NOMO-1 treated with dmso at 0.1 percent for 144 hours (cell line): ENCODE measurements around the gene TMEM161A.
"Not testable (repeated sequence)": the region's sequence is repeated elsewhere in the genome, so short reads cannot be mapped to it uniquely, and the experiment has no call there.

Source experiments
- DNase-seq: peaks from one replicate; lab custom pipeline; 2025; ENCODE audit not compliant: unreplicated experiment; lab: John Stamatoyannopoulos, UW

The TMEM161A gene

DNA sequence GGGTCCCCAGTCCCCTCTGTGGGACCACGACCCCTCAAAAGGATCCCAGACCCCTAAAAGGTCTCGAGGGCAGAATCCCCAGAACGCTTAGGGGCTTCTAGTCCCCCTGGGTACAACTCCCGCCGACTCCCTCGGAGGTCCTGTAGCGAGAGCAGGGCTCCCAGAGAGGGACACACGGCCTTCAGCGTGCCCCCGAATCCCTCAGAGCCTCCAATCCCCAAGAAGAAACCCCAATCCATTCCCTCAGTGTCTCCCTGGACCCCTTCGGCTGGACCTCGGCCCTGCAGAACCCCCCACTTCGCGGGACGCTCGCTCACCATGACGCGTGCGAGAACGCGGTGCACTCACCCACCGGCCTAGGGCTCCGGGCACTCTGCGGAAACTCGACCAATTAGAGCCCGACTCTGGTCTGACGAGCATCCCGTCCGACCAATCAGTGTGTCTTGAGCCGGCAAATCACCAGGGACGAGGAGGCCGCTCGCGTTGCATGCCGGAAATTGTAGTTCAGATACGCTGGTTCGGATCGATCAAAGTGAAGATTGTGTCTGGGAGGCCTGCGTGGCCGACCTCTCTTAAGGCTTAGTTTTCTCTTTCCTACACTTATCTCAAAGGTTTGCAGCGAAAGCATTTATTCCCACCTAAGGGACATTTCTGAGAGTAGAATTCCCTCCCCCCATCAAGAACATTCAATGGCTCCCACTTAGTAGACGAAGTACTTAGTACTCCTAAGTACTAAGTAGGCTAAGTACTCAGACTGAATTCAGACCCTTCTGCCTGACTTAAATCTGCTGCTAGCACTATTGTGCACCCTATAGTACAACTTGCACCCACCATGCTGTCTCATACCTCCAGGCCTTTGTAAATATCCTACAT is at the start of gene TMEM161A:
Gene TMEM161A (minus strand): TSS at position 370 of the 873 bp plus-strand sequence. CDS start 50 bp downstream, at position 320.
- DNase-seq, result peak; percentile 96

DNA sequence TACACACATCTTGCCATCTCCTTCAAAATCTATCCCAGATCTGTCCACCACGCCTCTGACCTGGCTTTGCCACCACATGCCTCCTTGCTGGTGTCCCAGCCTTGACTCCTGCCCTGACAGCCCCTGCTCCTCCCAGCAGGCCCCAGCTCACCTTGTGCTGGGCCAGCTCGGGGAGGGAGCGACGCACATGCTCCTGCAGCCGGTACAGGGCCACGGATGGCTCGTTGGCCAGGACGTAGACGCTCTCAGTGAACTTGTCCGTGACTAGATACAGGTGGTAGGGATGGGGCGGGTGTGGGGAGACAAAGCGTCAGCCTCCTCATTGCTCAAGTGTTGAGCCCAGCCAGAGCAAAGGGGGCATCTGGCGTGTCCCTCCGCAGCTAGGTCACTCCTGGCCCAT is 48.5 kb upstream of the TMEM161A start:
- no peak for DNase-seq

DNA sequence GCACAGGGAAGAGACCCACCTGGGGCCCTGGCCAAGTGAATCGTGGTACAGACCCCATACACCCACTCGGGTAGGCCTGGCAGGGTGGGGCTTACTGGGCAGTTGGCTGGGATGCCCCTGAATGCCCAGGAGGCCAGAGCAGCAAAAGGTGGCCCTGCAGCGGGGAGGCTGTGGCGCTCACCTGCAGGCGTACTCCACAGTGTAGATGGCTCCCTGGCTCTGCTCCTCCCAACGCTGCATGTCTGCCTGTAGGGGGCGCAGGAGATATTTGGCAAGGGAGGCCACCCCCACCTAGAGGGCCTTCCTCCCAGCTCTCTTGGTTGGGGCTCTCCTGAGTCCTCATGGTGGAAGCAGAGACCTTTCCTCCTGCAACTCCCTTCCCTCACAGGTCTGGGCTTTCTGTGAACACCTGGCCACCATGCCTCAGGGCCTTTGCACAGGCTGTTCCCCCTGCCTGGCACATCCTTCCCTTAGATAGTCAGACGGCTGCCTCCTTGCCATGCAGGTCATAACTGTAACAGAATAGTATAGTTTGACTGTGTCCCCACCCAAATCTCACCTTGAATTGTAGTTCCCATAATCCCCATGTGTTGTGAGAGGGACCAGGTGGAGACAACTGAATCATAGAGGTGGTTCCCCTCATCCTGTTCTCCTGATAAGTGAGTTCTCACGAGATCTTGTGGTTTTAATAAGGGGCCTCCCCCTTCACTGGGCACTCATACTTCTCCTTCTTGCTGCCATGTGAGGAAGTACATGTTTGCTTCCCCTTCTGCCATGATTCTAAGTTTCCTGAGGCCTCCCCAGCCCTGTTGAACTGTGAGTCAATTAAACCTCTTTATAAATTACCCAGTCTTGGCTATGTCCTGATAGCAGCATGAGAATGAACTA is 47.8 kb upstream of the TMEM161A start:
- no peak for DNase-seq

DNA sequence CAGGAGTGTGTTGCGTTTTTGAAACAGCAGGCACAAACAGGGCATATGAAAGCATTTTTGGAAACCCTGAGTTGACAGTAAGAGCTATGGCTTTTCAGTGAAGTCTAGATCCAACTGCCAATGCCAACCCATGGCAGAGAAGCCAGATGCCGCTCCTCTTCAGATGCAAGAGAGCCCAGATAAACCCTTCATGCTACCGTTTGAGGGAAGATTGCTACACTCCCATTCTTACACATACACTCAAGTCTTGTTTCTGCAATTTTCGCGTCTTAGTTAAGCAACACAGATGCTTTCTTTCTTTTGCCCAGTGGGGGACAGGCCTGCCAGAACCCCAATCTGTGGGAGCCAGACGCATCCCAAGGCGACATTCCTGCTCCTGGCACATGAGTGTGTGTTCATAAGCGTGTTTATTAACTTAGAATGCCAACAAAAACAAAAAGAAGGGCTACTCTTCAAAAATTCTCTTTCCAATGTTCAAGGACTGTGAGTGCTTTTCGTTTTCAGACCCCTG is 43.3 kb upstream of the TMEM161A start:
- no peak for DNase-seq

DNA sequence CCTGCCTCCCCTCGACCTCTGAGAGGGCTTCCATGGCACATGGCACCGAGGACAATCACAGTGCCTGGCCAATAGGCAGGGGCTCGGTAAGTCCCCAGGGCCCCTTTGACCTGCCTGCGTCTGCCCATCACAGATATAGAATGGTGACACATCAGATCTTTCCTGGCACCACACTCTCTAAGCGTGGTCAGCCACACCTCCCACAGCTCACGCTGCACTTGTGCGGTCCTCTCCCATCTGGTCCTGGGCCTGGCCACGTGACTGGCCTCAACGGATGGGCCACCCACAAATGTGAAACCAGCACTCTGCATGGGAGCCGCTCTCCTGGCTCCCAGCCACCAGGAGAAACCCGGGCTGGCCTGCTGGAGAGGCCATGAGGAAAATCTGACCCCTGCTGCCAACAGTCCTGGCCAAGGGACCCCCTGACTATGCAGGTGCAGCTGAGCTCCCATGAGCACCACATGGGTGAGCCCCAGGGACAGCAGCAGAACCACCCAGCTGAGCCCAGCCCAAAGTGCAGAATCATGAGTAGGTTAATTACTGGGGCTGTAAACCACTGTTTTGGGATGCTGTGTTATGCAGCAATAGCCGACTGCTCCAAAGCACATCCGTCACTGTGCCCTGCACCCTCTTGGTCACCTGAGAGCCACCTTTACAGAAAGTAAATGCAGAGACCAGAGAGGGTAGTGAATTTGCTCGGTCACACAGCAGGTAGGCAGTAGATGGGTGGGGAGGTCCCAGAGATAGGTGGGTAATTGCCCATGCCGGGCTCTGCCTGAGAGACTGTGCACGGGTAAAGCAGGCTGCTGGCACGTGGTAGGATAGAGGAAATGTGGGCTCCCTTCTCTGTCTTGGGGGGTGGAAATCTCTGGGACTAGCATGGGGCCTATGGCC is 41.5 kb upstream of the TMEM161A start:
- DNase-seq, result no peak

DNA sequence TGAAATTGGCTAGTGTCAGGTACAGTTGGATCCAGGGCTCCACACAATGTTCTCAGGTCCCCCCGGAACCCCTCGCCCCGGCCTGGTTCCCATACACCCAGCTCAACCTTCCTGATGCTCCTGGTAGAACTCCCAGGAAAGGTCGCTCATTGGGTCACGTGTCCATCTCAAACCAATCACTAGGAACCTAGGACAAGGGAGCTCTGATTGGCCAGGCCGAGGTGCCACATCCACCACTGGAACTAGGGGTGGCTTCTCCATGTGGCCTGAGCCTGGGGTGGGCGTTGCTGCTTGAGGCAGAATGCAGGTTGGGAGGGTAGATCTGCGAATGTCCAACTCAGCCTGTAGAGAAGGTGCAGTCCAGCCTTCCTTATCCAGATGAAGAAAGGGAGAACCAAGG is 38.7 kb upstream of the TMEM161A start:
- DNase-seq, result no peak

DNA sequence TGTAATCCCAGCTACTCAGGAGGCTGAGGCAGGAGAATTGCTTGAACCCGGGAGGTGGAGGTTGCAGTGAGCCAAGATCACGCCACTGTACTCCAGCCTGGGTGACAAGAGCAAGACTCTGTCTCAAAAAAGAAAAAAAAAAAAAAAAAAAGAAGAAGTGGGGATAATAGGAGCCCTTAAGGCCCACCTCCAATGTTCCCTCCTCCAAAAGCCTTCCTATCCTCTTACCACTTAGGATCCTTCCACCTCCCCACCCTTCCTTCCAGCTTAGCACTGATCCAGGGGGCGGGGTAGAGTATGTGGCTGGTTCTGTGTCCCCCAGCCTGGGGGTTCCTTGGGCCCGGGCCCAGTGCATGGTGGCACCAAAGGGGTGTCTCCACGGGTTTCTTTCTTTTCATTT is 35.0 kb upstream of the TMEM161A start:
- not testable (repeated sequence) for DNase-seq

DNA sequence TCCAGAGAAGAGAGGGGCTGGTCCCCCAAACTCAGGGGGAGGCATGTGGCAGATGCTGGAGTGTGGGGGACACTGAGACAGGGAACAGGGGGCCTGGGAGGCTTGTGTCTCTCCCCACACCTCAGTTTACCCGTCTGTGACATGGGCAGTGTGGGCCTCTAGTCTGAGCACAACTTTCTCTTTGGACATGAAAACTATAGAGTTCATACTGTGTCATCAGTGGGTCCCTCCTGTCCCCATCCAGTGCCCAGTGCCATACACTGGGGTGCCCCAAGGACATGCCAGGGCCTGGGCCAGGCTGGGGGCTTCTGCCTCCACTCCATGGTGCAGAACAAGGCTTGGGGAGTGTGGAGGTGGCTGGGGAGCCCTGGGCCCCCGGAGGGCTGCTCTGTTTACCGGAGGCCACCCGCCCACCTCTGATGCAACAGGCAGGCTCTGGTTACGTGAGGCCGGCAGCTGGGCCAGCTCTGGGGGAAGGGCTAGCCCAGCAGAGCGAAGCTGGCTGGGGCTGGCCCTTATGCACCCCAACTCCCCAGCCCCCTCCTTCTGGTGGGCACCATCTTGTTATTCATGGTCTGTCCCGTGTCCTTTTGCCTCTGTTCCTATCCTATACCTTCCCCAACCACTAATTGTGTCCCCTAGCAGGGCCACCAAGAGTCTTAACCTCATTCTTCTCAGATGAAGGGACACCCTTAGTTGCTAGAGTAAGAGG is 33.7 kb upstream of the TMEM161A start:
- no peak for DNase-seq

DNA sequence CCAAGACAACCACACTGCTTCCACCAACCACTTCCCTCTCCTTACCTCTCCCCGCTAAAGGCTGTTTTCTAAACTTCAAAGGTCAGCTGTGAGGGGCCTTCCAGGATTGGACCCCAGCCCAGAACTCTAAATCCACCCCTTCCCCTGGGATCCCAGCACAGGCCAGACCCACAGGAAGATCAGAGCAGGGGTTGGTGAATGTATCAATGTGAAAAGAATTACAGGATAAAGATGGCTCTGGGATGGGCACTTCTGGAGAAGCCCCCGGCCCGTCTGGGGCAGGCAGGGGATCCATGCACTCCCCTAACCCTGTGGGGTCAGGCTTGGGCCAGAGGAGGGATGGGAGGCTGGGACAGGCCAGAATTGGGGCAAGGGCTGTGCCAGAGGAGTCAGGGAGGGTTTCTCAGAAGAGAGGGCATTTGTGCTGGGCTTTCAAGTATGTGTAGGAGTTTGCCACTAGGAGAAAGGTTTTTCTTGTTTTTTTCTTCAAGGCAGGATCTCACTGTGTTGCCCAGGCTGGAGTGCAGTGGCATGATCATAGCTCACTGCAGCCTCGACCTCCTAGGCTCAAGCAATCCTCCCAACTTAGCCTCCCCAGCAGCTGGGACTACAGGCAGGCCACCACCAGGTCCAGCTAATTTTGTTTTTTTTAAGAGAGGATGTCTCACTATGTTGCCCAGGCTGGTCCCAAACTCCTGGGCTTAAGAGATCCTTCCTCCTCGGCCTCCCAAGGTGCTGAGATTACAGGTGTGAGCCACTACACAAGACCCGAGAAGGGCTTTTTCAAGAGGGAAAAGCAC is 32.8 kb upstream of the TMEM161A start:
- no peak for DNase-seq

DNA sequence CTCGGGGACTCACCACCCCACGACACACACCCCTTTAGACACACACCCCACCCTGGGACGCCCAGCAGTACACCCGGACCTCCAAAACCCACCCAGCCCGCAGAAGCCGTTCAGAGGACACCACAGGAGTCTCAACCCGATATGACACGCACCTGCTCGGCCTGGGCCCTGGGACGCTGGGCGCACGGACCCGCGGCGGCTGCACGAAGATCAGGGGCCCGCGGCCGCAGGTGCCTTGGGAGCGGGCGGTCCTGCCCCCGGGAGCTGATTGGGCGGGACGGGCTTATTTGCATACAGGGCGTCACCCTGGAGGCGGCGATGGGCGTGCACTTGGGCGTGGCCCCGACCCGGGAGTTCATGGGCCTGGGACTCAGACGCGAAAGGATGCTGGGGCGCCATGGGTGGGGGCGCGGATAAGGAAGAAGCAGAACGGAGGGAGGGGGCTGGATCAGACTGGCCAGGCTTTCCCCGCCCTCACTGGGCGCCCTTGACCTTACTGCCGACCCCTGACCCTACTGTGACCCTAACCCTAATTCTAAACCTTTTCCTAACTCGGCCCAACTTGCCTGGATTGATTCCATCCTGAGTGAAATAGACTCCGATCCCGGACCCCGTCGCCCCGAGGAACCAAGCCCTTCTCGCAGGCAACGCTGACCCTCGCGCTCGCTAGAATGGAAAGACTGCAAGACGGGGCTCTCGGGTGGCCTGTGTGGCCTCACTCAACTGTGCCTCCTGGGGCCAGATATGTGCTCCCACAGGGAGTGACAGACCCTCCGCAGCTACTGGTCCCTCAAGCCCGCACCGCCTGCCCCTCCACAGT is 32.0 kb upstream of the TMEM161A start, which contains the start of gene MEF2B:
Gene MEF2B (minus strand): TSS at position 211 of the 820 bp plus-strand sequence. CDS start 19,528 bp downstream, outside the sequence.
- DNase-seq, result peak; percentile 14

DNA sequence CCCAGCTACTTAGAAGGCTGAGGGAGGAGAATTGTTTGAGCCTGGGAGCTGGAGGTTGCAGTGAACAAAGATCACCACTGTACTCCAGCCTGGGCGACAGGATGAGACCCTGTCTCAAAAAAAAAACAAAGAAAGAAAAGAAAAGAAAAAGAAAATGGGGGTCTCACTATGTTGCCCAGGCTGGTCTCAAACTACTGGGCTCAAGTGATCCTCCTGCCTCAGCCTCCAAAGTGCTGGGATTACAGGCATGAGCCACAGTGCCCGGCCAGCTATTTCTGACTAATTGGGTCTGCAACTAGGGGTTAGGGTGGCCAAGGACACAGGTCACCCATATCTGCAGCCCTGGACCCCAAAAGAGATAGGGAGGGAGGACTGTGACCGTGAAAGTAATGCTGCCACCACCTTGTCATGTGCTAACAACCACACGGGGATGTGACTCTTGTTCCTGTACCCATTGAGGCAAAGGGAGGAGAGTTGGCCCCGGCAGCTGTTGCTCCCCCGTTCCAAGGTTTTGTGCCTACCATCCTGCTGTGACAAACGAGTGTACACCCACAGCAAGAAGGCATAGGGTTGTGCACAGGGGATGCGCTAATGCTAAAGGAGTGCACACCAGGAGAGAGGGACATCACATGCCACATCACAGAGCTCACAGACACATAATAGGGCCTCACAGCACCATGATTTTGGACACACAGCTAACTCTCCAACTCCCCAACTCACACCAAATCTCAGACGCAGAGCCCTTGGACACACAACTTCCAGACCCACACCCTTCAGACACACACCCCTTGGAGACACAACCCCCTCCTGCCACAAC is 31.2 kb upstream of the TMEM161A start:
- no peak for DNase-seq

DNA sequence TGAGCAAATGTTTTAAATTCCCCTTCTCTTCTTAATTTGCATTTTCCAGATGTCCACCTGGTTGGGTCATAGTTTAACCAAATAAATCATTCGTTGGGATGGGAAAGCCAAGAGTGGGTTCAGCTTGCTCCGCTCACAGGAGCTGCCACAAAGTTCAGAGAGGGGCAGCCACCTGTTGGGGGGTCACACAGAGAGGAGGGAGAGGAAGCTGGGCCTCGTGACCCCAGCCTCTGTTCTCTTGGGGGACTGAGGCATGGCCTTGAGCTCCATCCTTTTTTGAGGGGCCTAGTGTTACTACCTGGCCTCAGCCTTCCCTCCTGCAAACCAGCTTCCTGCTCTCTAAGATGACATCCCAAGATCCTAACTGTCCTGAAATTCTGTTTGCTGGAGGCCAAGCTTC is 29.3 kb upstream of the TMEM161A start:
- DNase-seq, result no peak

DNA sequence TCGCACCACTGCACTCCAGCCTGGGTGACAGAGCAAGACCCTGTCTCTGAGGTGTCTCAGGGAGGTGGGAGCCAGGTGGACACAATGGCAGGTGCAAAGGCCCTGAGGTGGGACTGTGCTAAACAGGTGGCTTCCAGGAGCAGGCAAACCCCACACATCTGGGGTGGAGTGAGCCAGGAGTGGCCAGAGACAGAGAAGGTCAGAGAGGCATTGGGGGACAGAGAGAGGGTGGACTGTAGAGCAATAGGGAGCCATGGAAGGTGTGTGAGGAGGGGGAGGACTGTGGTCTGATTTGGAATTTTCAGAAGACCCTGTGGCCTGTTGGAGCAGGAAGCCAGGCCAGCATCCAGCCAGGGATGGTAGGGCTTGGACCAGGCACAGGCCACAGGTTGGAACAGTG is 27.1 kb upstream of the TMEM161A start:
- no peak for DNase-seq

DNA sequence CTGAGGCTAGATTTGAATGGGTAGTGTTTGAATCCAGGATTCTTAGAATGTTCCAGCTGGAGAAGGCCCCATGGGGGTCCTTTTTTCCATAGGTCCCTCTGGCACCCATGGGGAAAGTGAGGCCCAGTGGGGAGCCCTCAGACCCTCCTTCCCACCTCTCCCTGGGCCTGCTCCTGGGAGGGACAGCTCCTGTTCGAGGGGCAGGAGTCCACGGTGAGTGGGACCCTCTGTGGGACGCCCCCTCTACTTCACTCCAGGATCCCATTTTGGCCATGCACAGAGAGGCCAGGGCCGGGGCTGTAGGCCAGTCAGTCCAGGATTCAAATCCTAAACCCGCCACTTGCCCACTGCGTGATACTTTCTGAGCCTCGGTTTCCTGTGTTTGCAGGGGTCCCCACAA is 24.2 kb upstream of the TMEM161A start:
- no peak for DNase-seq

DNA sequence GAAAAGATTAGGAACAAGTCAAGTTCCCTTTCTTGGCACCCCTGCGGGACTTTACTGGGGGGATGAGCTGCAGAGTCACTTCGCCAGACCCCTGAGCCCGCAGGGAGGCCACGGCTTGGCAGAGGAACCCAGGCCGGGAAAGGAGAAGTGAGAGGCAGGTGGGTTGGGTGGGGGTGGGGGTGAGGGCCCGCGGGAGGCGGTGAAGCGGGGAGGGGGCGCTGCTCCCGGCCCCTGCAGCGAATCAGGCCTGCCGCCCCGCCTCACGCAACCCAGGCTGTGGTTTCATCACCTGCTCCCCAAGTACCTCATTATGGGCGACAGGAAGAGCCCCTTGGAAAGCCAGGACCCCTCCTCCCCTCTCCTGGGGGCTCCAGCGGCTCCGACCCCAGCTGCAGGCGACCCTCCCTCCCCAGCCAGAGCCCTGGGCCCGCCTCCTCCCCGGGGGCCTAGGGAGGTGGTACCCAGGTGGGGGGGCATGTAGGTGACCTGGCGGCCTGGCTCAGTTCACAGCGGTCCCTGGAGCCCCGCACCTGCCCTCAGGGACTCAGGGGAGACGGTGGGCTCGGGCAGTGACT is 22.3 kb upstream of the TMEM161A start:
- DNase-seq, result no peak

DNA sequence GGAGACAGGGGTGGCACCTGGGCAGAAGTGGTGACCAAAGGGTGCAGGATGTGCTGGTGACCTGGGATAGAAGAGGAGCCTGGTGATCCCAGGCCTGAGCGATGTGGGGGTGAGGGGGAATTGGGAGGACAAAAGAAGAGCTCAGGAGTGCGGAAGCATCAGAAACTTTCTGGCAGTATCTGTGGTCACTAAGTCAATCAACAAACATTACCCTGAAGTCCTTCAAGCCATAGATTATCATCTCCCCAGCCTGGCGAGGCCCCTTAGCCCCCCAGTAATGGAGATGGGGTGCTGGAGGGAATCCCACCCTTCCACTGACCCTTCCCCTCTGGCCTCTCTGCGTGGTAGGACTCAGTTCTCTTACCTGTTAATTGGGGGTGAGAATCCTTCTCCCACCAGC is 21.3 kb upstream of the TMEM161A start:
- no peak for DNase-seq

DNA sequence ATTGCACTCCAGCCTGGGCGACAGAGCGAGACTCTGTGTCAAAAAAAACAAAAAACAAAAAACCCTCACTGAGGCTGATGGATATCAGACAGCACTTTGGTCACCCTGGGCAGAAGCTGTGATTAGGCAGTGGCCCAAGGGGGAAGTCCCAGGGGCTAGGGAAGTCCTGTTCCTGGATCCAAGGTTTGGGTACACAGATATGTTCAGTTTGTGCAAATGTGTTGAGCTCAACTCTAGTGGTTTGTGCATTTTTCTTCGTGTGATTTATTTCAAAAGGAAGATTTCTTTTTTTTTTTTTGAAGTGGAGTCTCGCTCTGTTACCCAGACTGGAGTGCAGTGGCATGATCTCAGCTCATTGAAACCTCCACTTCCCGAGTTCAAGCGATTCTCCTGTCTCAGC is 19.5 kb upstream of the TMEM161A start:
- no peak for DNase-seq
